ENCODE measurements around the gene HAGH. TPM values are rescaled to one million over a fixed set of nuclear protein-coding genes. Genes with fewer than 3 reads are reported as not detected.
A peak's percentile ranks its signal among the peaks of the same experiment; 100 is the strongest.

HAGH gene
- total RNA-seq, 2 donors from 2014 or later, result 113 to 123 TPM

DNA sequence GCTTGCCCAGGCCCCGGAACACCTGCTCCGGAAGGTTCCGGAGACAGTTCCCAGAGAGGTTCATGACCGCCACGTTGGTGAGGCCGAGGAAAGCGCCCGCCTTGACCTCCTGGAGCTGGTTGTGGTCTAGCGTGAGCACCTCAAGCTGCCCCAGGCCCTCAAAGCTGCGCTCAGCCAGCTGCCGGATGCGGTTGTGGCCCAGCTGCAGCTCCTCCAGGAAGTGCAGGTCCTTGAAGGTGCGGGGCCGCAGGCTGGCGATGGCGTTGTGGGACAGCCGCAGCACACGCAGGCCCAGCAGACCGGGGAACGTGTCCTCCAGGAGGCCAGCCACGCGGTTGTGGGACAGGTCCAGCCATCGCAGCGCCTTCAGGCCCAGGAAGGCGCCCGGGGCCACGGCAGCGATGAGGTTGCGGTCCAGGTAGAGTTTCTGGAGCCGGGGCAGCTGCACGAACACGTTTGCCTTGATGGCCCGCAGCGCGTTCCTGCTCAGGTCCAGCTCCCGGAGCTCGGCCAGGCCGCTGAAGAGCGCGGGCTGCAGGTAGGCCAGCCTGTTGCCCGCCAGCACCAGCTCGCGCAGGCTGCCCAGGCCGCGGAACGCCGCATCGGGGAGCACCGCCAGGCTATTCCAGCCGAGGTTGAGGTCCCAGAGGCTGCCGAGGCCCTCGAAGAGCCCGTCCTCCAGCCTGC, 35.2 kb downstream of the HAGH start:
- DNase-seq, result peak; percentile 20
- ATAC-seq, result no peak
- intact Hi-C loops (cut with DNase I), result no loop called here

DNA sequence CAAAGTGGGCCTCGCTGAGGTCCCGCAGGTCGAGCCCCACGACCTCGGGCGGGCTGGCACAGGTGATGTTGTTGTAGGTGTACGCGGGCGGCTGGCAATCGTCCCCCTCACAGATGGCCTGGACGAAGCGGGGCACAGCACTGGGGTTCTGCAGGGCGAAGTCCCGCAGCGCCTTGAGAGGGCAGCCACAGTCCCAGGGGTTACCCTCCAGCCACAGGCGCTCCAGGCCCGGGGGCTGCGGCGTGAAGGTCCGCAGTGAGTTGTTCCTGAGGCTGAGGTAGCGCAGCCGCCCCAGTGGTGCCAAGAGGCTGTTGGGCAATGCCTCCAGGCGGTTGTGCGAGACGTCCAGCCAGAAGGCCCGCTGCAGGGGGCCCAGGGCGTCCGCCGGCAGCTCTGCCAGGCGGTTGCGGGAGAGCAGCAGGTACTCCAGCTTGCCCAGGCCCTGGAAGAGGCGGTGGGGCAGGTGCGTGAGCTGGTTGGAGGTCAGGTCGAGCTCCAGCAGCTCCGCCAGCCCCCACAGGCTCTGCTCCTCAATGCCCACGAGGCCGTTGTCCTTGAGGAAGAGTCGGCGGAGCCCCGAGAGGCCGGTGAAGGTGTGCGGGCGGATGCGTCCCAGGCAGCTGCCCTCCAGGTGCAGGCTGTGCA, 35.9 kb downstream of the HAGH start:
- intact Hi-C loops (cut with DNase I), result no loop called here
- DNase-seq, result peak; percentile 23
- ATAC-seq, result no peak

DNA sequence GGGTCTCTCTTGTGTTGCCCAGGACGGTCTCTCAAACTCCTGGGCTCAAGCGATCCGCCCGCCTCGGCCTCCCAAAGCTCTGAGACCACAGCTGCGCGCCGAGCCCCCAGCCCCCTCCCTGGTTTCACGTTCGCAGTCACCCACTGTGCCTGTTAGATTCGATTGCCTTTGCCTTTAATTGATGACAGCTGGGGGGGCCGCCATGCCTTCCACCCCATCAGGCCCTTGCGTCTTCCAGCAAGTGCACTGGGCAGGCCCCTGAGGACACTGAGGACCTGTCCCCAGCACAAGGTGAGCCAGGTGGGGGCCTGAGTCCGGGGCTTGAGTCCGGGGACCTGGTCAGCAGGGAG, 36.4 kb downstream of the HAGH start:
- ATAC-seq (no peak), DNase-seq (no peak)
- intact Hi-C loops (cut with DNase I), result no loop called here

DNA sequence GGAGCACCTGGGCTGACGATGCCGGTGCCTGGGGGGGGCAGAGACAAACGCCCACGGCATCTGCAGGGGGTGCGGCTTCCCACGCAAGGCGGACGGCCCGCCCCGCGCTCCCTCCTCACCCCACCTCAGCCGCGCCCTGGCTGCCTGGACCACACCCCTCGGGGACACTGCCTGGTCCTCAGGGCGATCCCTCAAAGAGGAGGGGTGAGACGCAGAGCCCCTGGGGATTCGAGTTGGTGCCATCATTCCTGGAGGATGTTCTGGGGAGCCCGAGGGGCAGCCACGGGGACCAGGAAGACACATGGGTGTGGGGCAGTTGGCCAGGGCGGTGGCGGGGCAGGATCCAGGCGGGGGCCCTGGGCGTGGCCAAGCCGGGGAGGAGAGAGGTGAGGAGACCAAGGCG, 37.0 kb downstream of the HAGH start:
- intact Hi-C loops (cut with DNase I), result no loop called here

DNA sequence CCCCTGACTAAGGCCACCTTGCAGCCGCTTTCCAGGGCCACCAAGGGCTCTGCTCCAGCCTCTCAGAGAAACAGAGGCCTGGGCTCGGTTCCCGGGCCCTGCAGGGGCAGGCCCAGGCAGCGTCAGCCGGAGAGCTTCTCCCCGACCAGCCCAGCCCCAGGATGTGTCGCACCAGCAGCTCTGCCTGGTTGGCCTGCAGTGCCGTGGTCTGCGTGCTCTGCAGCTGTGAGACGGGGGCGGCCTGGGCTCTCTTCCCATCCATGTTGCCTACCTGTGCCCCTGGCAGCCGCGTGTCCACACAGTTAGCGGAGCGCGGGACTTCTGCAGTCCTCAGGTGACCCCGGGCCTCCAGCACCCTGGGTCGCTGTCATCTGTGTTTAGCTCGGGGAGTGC, 37.9 kb downstream of the HAGH start:
- ATAC-seq, result no peak
- intact Hi-C loops (cut with DNase I), result no loop called here
- DNase-seq, result peak; percentile 13

More for the DNA sequence above, 37.0 kb downstream of the HAGH start:
- ATAC-seq (no peak), DNase-seq (peak; percentile 22)

DNA sequence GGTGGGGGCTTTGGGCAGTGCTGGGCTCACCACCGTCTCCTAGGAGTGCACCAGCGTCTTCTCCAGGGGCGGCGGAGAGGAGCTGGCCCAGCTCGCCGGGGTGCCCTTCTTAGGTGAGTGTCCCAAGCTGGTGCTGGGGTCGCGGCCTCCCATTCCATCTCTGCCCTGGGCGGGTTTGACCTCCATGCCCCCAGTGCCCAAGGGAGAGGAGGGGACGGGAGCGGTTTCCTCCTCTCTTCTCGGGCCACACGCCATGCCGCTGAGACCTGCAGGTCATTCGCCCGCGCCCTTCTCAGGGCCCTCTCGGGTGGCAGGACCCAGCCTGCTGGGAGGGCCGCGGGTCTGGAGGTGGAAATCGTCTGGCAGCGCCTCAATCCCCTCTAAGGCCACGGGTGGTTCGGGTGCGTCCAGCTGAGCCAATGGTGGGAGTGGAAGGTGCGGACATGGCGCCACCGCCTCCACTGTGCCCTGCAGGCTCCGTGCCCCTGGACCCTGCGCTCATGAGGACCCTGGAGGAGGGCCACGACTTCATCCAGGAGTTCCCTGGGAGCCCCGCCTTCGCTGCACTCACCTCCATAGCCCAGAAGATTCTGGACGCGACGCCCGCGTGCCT, 38.4 kb downstream of the HAGH start:
- intact Hi-C loops (cut with DNase I), result no loop called here
- DNase-seq (peak; percentile 19), ATAC-seq (no peak)

DNA sequence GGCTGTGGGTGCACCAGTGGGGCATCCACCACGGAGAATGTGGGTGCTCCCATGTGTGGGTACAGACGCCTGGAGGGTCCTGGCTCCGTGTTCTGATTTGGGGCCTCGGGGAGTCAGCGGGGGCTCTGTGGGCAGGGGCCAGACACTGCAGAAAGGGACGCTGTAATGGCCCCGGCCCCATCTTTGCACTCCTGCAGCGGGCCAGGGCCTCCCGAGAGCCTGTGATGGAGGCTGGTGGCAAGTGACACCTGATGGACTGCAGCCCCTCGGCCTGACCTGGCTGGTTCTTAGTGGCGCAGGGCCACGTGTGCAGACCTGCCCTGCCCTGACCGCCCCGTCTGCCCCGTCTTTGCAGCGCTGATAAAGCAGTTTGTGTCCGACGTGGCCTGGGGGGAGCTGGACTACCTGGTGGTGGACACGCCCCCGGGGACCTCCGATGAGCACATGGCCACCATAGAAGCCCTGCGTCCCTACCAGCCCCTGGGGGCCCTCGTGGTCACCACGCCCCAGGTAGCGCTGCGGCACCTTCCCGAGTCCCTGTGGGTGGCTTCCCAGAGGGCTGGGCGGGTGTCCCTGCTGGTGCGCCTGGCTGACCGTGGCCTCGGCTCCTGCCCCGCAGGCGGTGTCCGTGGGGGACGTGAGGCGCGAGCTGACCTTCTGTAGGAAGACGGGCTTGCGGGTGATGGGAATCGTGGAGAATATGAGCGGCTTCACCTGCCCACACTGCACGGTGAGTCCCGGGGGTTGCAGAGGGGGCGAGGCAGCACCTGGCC, 39.1 kb downstream of the HAGH start:
- DNase-seq (peak; percentile 14), ATAC-seq (no peak)
- intact Hi-C loops (cut with DNase I), result no loop called here

DNA sequence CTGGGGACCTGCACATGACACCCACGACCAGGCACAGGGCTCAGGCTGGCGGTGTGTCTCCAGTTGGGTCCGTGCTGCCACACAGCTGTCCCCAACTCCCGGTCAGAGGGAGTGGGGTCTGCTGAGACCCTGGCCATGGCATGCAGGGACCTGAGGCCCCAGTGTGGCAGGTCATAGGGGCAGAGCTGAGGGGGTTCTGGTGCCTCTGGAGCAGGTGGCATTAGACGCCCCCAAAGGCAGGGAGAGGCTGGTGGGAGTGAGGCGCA, 39.6 kb downstream of the HAGH start:
- DNase-seq (peak; percentile 10), ATAC-seq (no peak)
- intact Hi-C loops (cut with DNase I), result no loop called here

DNA sequence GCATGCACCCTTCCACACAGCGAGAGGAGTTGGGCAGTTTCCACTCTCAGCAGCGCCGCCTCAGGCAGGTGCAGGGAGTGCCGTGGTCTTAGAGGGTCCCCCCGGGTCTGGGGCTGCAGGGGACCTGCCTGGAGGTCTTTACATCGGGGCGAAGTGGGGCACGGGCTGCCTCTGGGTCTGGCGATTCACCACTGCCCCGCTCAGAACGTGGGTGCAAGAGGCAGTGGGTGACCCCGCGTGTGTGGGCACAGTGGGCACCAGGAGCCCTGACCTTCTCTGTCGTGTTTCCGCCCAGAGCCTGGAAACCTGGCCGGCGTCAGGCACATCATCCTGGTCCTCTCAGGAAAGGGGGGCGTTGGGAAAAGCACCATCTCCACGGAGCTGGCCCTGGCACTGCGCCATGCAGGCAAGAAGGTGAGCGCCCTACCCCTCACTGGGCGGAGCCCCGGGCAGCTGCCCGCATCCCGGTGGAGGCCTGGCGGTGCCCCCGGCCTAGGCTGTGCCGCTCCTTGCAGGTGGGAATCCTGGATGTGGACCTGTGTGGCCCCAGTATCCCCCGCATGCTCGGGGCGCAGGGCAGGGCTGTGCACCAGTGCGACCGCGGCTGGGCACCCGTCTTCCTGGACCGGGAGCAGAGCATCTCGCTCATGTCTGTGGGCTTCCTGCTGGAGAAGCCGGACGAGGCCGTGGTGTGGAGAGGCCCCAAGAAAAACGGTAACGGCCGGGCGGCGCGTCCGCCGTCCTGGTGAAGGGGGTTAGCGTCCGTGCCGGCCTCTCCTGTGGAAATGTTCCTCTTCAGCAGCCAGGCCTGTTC, 40.2 kb downstream of the HAGH start:
- intact Hi-C loops (cut with DNase I), result no loop called here
- peak; percentile 22 for DNase-seq
- no peak for ATAC-seq

DNA sequence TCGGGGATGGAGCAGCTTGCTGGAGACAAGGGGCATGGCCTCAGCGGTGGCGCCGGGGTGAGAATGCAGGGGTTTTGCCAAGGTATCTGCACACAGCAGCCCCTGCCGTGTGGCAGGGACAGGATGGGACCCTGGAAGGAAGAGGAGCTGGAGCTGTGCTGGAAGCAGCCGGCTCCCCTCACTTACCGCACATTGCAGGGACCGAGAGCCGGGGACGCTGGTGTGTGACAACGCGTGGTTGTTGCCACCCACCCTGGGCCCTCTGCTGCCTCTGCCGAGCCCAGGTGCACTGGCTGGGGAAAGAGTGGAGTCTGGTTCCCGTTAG, 40.8 kb downstream of the HAGH start:
- ATAC-seq (no peak), DNase-seq (peak; percentile 7)
- intact Hi-C loops (cut with DNase I), result no loop called here

DNA sequence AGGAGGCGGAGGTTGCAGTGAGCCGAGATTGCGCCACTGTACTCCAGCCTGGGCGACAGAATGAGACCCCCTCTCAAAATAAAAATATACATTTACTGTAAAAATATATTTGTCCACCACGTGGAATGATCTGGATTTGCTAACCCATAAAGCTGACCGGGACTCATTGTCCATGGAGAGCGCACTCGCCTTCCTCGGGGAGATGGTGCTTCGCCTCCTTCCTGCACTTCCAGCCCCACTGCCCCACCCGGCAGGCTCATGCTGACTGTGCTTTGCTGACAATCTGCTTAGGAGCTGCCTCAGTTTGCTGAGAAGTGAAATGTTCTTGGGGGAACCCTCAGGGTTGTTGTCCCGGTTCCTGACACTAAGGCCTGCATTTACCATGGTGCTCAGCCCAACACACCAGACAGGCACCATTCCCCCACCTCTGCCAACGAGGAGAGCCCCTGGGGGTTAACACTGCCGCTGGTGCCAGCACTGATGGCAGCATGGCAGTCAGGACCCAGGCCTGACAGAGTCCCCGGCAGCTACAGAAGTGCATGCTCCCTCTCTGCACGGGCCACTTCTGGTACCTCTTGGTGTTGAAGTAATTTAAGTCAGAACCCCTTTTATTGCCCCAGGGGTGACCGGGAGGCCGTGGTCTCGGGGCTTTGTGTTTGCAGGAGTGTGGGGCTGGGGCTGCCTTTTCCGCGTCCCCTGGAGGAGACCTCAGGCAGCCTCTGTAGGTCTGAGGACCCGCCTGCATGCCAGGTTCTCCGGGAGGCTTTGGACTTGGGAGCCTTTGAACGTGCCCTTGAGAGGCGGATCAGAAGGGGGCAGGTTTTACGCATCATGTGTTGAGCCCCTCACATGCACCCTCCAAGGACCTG, 41.4 kb downstream of the HAGH start:
- intact Hi-C loops (cut with DNase I), result no loop called here
- DNase-seq (peak; percentile 13), ATAC-seq (no peak)

DNA sequence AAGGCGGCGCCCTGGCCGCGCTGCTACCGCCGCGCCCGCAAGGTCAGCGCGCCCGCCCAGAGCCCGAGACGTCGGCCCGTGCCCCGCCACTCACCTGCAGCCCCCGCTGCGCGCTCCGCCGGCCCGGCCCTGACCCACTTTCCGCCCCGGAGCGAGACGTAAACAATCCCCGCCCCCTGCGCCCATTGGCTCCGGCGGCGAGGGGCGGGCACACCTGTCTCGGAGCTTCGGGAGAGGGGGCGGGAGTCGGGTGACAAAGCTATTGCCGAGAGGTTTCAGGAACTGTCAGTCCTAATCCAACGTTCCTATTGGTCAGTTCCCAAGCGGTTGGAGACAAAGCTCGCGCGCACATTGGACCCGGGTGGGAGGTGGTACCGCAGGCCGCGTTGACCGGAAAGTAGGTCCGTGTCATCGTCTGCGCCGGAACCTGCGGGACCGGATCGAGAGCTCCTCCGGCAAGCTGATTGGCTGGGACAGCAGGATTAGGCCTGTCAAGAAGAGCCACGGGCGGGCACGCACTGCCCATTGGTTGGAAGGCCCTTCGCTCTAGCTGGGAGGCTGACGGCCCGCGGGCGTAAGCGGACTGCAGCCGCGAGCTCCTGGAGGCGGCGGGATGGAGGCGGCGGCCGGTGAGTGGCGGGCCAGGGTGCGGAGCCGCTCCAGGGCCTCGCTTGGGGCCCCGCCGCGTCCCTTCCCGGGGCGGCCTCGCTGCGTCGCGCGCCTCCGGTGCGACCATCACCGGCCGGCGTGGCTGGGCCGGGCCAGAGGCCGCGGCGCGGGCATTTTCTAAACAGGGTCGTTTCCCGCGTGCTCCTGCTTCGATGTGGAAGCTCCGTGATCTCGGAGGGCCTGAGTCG, 44.0 kb downstream of the HAGH start, which contains the start of the genes NUBP2 and SPSB3:
Gene NUBP2, plus strand, starts transcription at position 553 of the 857 bp plus-strand sequence. Its CDS starts 61 bp downstream, at position 614.
Gene SPSB3, minus strand, starts transcription at position 164 of the 857 bp plus-strand sequence. CDS start 1,088 bp downstream, outside the sequence.
- intact Hi-C loops (cut with DNase I), result no loop called here
- DNase-seq (peak; percentile 100), ATAC-seq (peak; percentile 94 to 95)

DNA sequence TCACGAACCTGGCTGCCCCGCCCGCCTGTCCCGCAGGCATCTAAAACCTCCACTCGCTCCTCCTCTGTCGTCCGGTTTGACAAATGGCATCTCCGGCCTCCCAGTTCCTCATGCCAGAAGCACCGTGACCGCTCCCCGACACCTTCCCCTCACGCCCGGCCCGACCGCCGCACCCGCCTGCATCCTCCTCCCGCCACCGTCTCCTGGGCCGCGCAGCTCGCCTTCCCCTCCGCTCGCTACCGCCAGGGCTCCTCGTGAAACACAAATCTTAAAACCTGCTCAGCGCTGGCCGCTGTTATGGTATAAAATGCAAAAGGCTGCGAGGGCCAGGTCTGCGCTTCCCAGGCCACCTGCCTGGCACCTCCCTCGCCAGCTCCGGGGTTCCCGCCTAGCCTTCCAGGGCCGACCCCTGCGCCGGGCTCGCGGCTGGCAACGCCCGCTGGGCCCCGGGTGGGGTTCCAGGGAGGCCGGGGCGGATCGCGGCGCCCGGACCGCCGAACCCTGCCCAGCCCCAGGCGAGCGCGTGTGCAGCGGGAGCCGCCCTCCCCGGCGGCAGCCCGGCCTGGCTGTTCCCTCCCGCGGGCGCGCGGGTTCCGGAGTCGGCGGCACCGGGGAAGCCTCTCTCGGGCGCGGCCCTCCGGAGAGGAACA, 44.7 kb downstream of the HAGH start:
- DNase-seq, result peak; percentile 38
- intact Hi-C loops (cut with DNase I), result no loop called here
- peak; percentile 6 to 9 for ATAC-seq

DNA sequence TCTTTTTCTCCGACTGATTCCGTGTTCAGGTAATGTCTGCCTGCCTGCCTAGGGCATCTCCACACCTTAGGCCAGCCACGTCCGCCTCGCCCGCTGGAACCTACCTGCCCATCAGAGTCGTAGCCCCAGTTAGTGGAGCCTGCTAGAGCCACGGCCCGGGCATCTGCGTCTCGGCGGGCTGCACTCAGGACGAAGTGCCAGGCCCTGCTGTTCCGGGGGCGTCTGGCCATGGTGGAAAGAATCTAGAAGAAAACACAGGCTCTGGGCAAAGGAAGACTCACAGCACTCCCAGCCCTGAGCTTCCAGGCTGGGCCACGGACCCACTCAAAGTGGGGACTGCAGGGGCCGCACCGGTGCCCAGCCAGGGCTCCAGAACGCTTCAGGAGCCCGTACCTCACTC, 45.4 kb downstream of the HAGH start:
- no peak for ATAC-seq
- intact Hi-C loops (cut with DNase I), result no loop called here
- peak; percentile 27 for DNase-seq

DNA sequence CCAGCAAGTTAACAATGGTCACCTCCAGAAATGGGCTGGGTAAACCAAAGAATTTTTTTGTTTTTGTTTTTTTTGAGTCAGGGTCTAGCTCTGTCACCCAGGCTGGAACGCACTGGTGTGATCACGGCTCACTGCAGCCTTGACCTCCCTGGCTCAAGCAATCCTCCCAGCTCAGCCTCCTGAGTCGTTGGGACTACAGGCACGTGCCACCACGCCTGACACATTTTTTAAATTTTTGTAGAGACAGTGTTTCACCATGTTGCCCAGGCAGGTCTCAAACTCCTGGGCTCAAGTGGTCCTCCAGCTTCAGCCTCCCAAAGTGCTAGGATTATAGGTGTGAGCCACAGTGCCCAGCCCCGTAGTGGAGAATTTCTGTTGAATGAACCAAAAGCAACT, 46.0 kb downstream of the HAGH start:
- ATAC-seq (no peak), DNase-seq (peak; percentile 12)
- intact Hi-C loops (cut with DNase I), result no loop called here

DNA sequence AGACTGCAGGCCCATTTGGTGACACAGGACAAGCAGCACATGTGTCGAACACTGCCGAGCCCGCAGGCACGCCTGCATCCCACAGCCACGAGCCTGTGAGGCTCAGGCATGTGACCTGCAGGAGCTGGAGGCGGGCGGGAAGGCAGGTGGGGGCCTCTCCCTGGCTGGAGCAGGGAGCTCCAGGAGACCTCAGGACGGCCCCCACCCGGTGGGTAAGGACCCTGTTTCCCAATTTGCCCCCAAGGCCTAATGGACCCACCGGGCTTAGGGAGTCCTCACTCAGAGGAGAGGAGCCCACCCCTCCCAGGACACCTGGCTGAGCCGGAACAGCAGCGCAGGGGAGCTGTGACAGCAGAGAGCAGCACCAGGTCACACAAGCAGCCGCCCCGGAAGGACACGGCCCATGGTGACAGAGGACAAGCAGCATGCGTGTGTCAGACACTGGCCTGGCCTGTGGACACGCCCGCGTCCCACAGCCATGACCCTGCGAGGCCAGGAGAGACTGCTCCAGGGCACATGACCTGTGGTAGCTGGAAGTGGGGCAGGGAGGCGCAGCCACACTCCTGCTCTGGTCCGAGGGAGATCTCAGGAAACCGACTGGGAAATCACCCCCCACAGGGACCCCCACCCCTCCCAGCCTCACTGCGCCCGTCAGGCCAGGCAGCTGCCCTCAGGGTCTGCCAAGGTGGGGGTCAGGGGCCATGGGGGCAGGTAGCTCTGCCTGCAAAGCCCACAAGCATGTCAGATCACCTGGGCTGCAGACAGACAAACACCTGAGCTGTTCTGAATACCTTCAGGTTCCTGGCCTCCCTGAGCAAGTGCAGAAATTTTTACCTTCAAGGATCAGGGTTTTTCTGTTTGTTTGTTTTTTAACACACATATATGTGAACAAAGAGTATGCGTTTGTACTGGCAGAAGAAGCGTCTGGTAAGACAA, 46.6 kb downstream of the HAGH start:
- DNase-seq (peak; percentile 29), ATAC-seq (no peak)
- intact Hi-C loops (cut with DNase I), result no loop called here
